Measurements from ENCODE around the gene TDRD12.
"Not testable (repeated sequence)": the region's sequence is repeated elsewhere in the genome, so short reads cannot be mapped to it uniquely, and the experiment has no call there.

TDRD12 gene

DNA sequence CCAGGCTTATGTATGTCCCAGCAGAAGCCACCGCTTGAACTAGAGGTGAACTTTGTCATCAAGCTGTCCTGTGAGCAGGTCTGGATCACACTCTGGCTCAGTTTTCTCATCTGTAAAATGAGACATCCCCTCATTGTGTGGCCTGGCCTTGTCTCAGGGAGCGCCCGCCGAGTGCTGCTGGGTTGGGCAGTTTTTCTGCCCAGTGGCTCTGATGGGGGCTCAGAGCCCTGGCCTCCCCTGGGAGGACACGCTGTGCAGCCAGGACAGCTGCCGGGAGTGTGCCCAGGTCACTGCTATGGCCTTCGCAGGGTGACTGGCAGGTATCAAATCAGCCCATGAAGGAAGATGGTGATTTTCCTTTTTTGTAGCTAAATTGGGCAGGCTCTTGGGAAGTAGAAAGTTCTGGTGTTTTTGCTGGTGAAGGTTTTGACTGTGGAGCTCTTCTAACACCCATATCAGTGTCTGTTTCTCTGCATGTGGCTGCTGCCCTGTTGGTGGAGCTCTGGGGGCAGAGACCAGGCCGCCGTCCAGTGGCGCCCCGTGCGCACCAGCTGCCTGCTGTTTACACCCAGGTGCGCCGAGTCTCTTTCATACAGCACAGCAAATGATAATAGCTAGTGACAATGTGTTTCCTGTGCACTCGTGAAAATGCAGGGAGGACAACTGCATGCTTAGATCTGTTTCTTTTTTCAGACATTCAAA, 109.2 kb downstream of the TDRD12 start:
- no peak for FAIRE-seq

DNA sequence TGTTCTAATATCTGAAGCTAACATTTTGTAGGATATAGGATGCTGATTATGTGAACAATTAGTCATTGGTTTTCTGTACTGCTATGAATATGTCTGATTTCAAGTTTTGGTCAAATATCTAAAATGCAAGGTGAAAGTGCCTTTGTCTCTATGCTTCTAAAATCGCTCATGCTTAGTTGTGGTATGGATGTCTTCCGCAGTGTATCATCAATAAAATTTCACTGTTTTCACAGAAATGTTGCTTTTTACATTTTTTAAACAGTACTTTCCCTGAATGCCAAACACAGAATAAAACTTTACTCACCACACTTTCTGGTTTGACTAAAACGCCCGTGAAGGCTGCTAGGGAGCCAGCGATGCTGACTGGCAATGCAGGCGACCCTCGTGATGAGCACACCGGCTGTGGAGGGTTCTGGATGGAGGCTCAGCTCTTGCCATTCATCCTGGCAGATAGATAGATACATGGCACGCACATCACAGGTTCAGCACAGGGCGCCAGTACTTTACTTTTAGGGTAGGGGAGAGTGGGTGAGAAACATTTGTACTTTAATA, 109.9 kb downstream of the TDRD12 start:
- no peak for FAIRE-seq
- no peak for DNase-seq (ENCODE audit: insufficient read length, low spot score)

More for the DNA sequence above, 109.2 kb downstream of the TDRD12 start:
- no peak for DNase-seq (ENCODE audit: insufficient read length, low spot score)

DNA sequence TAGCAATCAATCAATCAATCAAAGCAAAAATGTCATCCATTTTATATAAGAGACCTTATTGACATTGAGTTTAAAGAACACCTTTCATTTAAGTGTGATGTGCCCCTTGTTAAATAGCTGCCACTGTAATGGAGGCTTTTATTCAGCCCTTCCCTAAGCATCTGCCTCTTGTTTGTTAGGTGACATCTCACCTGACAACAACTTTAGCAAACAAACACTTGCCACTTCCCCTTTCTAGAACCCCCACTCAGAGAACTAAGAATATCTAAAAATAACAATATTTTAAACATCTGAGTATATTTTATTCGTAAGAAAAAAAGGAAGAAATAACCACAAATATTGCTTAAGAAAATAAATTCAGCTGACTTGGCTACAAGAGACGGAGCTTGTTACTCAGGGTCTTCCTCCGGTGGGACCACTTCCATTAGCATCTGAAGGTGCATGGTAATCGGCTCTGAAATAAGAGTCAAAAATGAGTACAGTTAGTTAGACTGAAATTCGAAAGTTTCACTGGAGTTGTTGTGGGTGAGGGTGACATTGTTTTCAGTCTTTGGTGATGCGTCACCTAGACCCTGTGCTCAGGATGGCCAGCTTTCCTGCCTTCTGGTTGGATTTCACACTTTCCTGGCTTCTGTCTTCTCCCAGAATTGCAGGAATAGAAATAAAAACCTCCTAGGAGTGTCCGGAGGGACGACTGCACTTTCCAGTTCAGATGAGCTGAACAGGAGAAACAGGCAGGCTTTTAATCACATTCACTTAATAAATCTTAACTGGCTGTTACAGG, 110.9 kb downstream of the TDRD12 start:
- FAIRE-seq, result peak; percentile 87
- DNase-seq (ENCODE audit: insufficient read length, low spot score), result peak; percentile 87

DNA sequence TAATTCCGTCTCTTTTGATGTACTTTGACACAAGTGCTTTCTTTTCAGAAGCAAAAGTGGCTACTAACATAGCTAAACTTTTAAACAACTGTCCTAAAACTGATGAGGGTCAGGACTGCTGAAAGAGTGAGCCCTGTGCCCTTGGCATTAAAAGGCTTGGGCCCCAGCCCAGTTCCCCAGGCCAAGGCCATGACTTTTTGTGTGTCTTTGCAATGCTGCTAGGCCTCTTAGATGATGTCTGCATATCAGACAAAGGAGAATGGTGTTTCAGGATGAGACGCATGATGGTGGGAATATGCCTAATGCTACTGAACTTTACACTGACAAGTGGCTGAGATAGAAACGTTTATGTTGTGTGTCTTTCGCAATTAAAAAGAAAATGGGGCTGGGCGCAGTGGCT, 112.0 kb downstream of the TDRD12 start:
- DNase-seq (ENCODE audit: insufficient read length, low spot score) (no peak), FAIRE-seq (no peak)

DNA sequence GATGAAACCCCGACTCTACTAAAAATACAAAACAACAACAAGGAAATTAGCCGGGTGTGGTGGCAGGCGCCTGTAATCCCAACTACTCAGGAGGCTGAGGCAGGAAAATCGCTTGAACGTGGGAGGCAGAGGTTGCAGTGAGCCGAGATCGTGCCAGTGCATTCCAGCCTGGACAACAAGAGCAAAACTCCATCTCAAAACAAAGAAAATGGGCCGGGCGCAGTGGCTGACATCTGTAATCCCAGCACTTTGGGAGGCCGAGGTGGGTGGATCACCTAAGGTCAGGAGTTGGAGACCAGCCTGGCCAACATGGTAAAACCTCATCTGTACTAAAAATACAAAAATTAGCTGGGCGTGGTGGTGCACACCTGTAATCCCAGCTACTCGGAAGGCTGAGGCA, 112.5 kb downstream of the TDRD12 start:
- not testable (repeated sequence) for DNase-seq (ENCODE audit: insufficient read length, low spot score)

DNA sequence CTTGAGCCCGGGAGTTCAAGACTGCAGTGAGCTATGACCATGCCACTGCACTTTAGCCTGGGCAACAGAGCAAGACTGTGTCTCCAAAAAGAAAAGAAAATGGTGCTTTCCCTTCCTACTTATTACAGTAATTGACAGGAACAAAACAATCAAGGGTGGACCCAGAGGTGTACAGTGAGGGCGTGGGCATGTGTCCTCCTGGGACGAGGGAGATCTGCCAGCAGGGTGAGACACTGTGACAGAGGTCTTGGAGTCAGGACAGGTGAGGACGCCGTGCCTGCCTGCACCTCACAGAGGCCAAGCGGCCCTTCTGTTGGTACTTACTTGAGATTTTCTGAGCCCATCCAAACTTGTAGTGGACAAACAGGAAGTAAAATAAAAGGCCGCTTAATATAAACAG, 113.3 kb downstream of the TDRD12 start:
- not testable (repeated sequence) for FAIRE-seq; DNase-seq (ENCODE audit: insufficient read length, low spot score)

More for the DNA sequence above, 112.5 kb downstream of the TDRD12 start:
- FAIRE-seq, result not testable (repeated sequence)

DNA sequence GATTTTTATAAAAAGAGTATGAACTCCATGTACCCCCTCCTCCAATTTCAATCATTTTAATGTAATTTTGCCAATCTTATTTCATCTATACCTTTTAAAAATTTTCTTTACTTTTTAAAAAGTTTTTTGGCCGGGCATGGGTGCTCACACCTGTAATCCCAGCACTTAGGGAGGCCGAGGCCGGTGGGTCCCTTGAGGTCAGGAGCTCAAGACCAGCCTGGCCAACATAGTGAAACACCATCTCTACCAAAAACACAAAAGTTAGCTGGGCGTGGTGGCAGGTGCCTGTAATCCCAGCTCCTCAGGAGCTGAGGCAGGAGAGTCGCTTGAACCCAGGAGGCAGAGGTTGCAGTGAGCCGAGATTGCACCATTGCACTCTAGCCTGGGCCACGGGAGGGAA, 113.8 kb downstream of the TDRD12 start:
- not testable (repeated sequence) for FAIRE-seq; DNase-seq (ENCODE audit: insufficient read length, low spot score)

DNA sequence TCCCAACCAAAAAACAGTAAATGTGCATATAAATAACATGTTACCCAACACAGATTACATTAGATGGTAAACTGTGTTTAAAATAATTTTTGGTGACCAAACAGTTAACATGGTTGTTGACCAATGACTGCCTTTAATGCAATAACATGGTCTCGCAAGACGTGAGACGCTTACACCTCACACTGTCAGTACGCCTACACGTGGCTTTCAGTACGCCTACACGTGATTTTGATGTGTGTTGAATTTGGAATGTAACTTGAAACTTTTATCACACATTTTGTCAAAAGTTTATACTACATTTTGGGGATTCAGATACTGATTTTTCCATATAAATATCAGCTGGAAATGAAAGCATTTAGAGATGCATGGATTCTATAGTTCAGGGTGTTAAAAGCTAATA, 118.0 kb downstream of the TDRD12 start:
- no peak for FAIRE-seq
- DNase-seq (ENCODE audit: insufficient read length, low spot score), result no peak

DNA sequence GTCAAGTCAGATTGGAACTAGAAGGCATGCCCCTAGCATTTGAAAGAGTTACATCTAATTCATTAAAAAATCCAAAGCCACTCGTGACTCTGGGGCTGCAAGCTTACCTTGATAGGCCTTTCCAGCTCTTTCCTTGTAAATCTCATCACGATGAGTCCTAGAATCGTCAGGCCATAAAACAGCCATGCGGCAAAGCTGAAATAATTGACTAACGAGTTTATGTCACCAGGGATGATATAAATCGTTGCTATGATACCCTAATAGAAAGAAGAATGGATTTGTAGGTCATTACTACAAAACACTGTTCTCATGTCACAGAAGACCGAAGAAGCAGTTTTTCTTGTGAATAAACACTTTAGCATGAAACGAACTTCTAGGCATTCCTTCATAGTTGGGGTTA, 122.5 kb downstream of the TDRD12 start:
- FAIRE-seq (no peak), DNase-seq (ENCODE audit: insufficient read length, low spot score) (no peak)

DNA sequence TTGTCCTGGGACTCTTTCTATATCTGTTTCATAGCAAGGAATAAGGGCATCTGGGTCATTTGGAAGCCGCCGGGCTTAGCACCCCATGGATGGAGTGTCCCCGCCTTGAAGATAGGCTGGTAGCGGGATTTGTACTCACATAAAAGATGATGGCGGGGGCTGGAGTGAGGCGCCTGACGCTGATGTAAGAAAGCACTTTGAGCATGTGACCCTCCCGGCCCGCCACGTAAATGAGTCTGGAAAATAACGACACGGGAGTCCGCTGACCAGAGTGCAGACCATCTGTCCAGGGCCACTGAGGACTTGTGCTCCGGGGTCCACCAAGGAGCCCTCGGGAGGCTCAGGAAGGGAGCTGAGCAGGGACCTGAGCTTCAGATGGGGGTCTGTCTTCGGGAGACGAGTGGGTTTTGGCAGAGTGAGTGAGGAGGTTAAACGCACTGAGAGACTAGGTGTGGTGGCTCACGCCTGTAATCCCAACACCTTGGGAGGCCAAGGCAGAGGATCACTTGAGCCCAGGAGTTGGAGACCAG, 124.2 kb downstream of the TDRD12 start:
- FAIRE-seq (no peak), DNase-seq (ENCODE audit: insufficient read length, low spot score) (no peak)

DNA sequence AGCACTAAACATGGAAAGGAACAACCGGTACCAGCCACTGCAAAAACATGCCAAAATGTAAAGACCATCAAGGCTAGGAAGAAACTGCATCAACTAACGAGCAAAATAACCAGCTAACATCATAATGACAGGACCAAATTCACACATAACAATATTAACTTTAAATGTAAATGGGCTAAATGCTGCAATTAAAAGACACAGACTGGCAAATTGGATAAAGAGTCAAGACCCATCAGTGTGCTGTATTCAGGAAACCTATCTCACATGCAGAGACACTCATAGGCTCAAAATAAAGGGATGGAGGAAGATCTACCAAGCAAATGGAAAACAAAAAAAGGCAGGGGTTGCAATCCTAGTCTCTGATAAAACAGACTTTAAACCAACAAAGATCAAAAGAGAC, 128.5 kb downstream of the TDRD12 start:
- FAIRE-seq; DNase-seq (ENCODE audit: insufficient read length, low spot score): not testable (repeated sequence)

DNA sequence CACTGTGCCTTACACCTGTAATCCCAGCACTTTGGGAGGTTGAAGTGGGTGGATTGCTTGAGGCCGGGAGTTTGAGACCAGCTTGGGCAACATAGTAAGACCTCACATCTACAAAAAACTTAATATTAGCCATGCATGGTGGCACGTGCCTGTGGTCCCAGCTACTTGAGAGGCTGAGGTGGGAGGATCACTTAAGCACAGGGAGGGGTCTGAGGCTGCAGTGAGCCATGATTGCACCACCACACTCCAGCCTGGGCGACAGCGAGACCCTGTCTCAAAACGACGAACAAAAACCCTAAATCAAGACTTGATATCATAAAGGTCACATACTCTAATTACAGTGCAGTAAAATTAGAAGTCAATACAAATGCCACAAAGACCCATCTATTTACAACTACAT, 132.6 kb downstream of the TDRD12 start:
- FAIRE-seq, result no peak
- no peak for DNase-seq (ENCODE audit: insufficient read length, low spot score)

DNA sequence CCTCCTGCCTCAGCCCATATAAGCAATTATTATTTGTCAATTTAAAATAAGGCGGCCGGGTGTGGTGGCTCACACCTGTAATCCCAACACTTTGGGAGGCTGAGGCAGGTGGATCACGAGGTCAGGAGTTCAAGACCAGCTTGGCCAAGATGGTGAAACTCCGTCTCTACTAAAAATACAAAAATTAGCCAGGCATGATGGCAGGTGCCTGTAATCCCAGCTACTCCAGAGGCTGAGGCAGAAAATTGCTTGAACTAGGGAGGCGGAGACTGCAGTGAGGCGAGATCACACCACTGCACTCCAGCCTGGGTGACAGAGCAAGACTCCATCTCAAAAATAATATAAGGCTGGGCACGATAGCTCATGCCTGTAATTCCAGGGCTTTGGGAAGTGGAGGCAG, 137.3 kb downstream of the TDRD12 start:
- not testable (repeated sequence) for DNase-seq (ENCODE audit: insufficient read length, low spot score); FAIRE-seq

DNA sequence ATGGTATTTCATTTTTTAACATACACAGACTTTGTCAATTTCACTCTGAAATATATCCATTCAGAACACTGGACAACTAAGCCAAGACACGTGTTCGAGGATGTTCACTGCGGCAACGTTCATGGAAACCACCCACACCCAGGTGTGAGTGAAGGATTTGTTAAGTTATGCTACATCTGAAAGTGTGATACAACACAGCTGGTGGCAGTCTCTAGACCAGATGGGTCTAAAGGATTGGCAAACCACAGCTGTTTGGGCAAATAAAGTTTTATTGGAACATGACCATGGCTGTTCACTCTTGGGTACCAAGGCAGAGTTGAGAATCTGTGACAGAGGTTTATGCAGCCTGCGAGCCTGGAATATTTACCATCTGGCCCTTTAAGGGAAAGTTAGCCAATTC, 138.0 kb downstream of the TDRD12 start:
- no peak for FAIRE-seq
- no peak for DNase-seq (ENCODE audit: insufficient read length, low spot score)

DNA sequence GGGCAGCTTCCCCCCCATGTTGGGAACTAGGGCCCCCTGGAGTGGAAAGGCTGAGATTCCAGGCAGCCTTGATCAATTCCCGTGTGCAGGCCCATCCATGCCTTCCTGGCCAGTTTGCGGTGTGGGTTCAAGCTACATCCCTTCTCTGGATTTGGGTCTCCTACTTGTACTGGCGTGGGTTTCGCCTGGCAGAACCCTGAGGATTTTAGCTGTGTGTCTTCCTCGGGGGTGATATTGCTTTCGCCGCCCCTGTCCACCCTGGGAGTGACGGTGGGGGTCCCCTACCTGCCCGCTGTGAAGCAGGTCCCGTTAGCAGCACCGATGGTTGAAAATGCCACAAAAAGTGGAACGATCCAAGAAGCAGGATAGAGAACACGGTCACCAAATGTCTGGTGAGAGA, 138.6 kb downstream of the TDRD12 start:
- FAIRE-seq, result no peak
- no peak for DNase-seq (ENCODE audit: insufficient read length, low spot score)

DNA sequence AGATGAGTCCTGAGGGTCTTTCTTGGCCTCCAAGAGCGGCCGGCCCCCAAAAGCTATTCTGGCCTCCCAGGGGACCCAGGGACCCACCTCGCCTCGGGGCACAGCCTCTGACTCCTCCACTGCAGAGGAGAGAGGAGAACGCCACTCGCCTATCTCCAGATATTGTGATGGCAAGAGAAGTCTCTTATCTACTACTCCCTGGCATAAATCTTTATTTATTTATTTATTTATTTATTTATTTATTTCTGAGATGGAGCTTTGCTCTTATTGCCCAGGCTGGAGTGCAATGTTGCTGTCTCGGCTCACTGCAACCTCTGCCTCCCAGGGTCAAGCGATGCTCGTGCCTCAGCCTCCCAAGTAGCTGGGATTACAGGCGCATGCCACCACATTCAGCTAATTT, 139.0 kb downstream of the TDRD12 start:
- FAIRE-seq (no peak), DNase-seq (ENCODE audit: insufficient read length, low spot score) (no peak)

DNA sequence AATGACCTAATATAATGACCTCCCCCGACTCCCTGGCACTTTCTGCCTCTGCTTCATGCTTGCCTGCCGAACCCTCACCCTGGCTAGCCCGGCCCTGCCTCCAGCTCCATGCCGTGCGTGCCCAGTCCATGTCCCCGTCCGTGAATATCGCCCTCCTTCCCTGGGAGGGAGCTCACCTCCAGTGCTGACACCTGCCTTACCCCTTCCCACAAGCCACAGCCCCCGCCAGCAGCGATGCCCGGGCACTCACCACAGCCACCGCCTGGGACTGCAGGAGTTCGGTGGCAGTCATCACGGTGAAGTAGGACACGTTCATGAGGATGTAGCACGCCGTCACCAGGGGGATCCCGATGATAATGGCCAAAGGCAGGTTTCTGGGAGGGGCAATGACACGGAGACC, 140.0 kb downstream of the TDRD12 start:
- FAIRE-seq (no peak), DNase-seq (ENCODE audit: insufficient read length, low spot score) (no peak)

DNA sequence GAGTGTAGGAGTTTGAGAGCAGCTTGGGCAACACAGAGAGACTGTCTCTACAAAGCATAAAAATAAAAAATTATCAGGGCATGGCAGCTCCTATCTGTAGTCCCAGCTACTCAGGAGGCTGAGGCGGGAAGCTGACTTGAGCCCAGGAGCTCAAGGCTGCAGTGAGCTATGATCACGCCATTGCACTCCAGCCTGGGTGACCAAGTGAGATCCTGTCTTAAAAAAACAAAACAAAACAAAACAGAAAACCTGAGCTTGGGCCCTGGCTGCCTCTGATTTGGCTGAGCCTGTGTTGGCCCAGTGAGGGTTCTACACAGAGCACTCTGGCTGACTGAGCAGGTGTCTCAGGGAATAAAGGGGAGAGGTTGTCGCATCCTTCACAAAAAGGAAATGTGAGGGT, 142.0 kb downstream of the TDRD12 start:
- no peak for FAIRE-seq
- DNase-seq (ENCODE audit: insufficient read length, low spot score), result no peak

DNA sequence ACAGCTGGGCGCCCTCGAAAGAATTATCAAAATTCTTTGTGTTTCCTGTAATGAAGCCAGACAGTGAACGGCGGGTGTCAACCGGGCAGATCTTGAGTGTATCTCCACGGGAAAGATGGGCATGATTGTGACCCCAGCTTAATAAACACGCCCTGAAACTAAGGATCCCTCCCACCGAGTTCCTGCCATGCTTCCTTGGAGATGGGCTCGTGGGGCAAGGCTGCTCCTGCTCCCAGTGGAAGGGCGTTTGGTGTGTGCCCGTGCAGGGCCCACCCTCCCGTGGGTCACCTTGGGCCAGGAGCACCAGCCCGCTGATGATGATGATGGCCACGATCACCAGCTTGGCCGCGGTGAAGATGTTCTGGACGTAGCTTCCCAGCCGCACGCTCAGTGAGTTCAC, 142.6 kb downstream of the TDRD12 start:
- DNase-seq (ENCODE audit: insufficient read length, low spot score) (no peak), FAIRE-seq (no peak)

DNA sequence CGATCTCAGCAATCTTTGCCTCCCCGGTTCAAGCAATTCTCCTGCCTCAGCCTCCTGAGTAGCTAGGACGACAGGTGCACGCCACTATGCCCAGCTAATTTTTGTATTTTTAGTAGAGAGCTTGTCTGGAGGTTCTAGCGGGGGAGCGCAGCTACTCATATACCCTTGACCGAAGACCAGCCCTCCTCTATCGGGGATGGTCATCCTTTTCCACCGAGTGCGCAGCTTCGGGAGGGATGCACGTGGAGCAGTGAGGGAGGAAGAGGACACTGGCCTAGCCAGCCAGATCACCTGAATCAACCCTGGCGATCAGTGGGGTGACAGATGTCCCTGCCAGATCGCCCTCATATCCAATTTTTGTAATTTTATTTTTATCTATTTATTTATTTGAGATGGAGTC, 143.2 kb downstream of the TDRD12 start:
- DNase-seq (ENCODE audit: insufficient read length, low spot score) (no peak), FAIRE-seq (no peak)

DNA sequence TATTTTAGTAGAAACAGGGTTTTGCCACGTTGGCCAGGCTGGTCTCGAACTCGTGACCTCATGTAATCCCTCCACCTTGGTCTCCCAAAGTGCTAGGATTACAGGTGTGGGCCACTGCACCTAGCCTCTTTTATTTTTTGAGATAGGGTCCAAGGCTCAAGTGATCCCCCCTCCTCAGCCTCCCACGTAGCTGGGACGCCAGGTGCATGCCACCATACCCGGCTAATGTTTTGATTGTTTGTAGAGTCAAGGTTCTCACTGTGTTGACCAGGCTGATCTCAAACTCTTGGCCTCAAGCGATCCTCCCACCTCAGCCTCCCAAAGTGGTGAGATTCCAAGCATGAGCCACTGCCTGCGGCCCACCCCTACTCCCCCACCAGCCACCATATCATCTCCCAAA, 143.7 kb downstream of the TDRD12 start:
- DNase-seq (ENCODE audit: insufficient read length, low spot score) (no peak), FAIRE-seq (no peak)

DNA sequence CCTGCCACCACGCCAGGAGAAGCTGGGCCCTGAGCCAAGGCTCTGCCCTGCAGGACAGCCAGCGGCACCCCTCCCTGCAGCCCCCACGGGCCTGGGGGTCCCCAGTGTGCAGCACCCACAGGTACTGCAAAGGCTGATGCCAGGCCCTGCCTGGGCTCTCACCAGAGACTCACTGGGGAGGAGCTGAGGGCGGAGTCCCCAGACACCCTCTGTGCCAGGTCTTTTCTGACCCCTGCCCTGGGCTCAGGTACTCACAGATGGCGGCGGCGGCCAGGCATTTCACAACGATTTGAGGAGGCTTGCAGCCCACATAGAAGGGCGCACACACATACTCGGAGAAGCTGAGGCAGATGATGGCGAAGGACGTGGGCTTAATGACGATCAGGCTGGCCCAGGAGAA, 144.3 kb downstream of the TDRD12 start:
- no peak for FAIRE-seq

More for the DNA sequence above, 144.3 kb downstream of the TDRD12 start:
- DNase-seq (ENCODE audit: insufficient read length, low spot score), result no peak

Data from HTR-8/SVneo (cell line).